Measurements from ENCODE around the gene SLC9A9. TPM values are rescaled to one million over a fixed set of nuclear protein-coding genes. Genes with fewer than 3 reads are reported as not detected.

Gene SLC9A9
- total and polyA plus RNA-seq, 2 of the 8 experiments (the other 6 are each of a cell fraction or from before 2014, with no cell fraction given): 0.48 to 1.1 TPM

DNA sequence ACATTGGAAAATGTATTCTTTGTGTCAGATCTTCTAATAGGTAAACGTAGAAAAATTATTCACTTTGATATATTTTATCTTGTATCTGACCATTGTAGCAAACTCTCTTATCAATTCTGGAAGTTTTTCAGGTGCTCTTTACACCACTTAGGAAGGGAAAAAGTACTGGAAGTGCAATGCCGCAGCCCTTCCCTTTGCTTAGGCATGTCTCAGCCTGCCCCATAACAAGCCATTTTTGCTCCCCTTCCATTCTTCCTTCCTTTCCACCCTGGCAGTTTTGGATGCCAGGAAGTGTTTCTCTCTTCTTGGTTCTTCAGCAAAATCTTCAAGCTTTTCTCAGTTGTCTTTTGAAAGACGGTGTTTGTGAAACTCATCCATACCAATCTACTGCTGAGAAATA, 34.9 kb upstream of the SLC9A9 start:
- 93% methylated on average over 3 of the region's 3 CpGs; no CpG with 5 or more reads in 1 of the 2 experiments for WGBS, 2 experiments (ENCODE audit: extremely low coverage in 1 of 2, insufficient coverage in 1 of 2, insufficient read length in 1 of 2, insufficient replicate concordance in 2 of 2, low coverage in 1 of 2, low lambda C conversion rate in 2 of 2, missing lambda C conversion rate in 1 of 2)
- Histone ChIP-seq H3K18ac (ENCODE audit: extremely low read depth, low read length) (no peak overlapping the region), H2BK20ac (ENCODE audit: low read length) (no peak overlapping the region), H4K8ac (ENCODE audit: extremely low read depth, insufficient read depth, low read length) (no peak overlapping the region), H2BK120ac (replicated peaks; ENCODE audit: low read depth, low read length) (no peak overlapping the region), H3K79me1 (ENCODE audit: low read depth, low read length) (no peaks in the 10 kb centered on the region), H3K27ac (ENCODE audit: low read depth, low read length) (no peak overlapping the region), H3K4me3 (ENCODE audit: extremely low read depth in 1 of 4, insufficient read depth in 2 of 4, low read depth in 3 of 4, low read length in 4 of 4) (no peak overlapping the region), H2BK12ac (ENCODE audit: low read depth, low read length) (no peak overlapping the region), H2BK5ac (ENCODE audit: low read depth, low read length) (no peak overlapping the region), H2AFZ (ENCODE audit: low read length) (peak overlapping the region; percentile 36; the same call in 1 of the 2 replicates), H3K23me2 (ENCODE audit: low read depth, low read length) (no peaks in the 10 kb centered on the region), H3K14ac (ENCODE audit: insufficient read length) (no peak overlapping the region), H3K4me2 (ENCODE audit: insufficient read depth in 1 of 2, low read depth in 2 of 2, low read length in 2 of 2) (no peak overlapping the region), H2AK5ac (ENCODE audit: low read depth, low read length) (no peak overlapping the region), H3K23ac (ENCODE audit: insufficient read length) (no peak overlapping the region), H4K5ac (ENCODE audit: insufficient read length, low read depth, low read length) (no peak overlapping the region), H3K9me3 (ENCODE audit: insufficient read depth in 2 of 2, low read depth in 1 of 2, low read length in 1 of 2) (no peaks in the 10 kb centered on the region), H3K36me3 (ENCODE audit: control insufficient read depth in 2 of 4, insufficient read depth in 4 of 4, low read length in 3 of 4) (no peaks in the 10 kb centered on the region), H3K4ac (replicated peaks; ENCODE audit: insufficient read length, low read depth, low read length) (no peak overlapping the region), H4K20me1 (replicated peaks in 1 of 2; ENCODE audit: control insufficient read depth in 1 of 2, insufficient read depth in 2 of 2, low read length in 2 of 2) (no peaks in the 10 kb centered on the region), H2BK15ac (ENCODE audit: low read length) (no peak overlapping the region), H3K27me3 (replicated peaks in 1 of 4; ENCODE audit: control insufficient read depth in 3 of 4, extremely low read depth in 1 of 4, insufficient read depth in 3 of 4, low read length in 3 of 4) (peaks cover 0 to 2% (median 0%) of the 10 kb centered on the region in 4 experiments; a peak in 1 of 7 replicates), H3K56ac (replicated peaks; ENCODE audit: insufficient read length, low read depth, low read length) (no peak overlapping the region), H3K9ac (replicated peaks in 1 of 4; ENCODE audit: extremely low read depth in 1 of 4, low read depth in 3 of 4, low read length in 3 of 4) (no peak overlapping the region), H3K4me1 (replicated peaks in 1 of 4; ENCODE audit: control insufficient read depth in 3 of 4, insufficient read depth in 4 of 4, low read length in 3 of 4) (peaks cover 0 to under 1% (median under 1%) of the 10 kb centered on the region in 4 experiments; a peak in 4 of 7 replicates), H4K91ac (replicated peaks; ENCODE audit: insufficient read length, low read length) (no peak overlapping the region), H3K79me2 (ENCODE audit: control insufficient read depth in 1 of 2, insufficient read depth in 2 of 2, low read length in 2 of 2) (no peaks in the 10 kb centered on the region)
- FAIRE-seq: no peak
- CTCF ChIA-PET (ENCODE audit: partially characterized antibody): interaction anchor here (3.8 to 5.0 kb wide), 2 partner anchors 12 to 89 kb away, joined by 14 to 46 read pairs; partner anchors contain the start of gene DIPK2A
- TF ChIP-seq BACH1 (IDR thresholded peaks at IDR 0.05; ENCODE audit: low read length) (no peak), RFX5 (IDR thresholded peaks at IDR 0.05; ENCODE audit: borderline replicate concordance, low read depth, low read length) (no peak)
- POLR2A ChIA-PET (ENCODE audit: partially characterized antibody): interaction anchor here (1.2 kb wide), 1 partner anchor 89 kb away, joined by 3 read pairs; the partner anchor contains the start of gene DIPK2A
- DNase-seq (ENCODE audit: low read depth in 1 of 2, low spot score in 2 of 2): no peak
